H1 (cell line): ENCODE measurements around the gene KLHL26. TPM values are rescaled to one million over a fixed set of nuclear protein-coding genes. Genes with fewer than 3 reads are reported as not detected.
A peak's percentile ranks its signal among the peaks of the same experiment; 100 is the strongest.

Experiments
- CTCF ChIA-PET: fragments of 300-600 bp; sonication (Branson Sonifier 250); formaldehyde crosslinking; loops from one replicate; lab custom pipeline; 2021; ENCODE audit not compliant: partially characterized antibody; lab: Charles Lee
- POLR2A ChIA-PET: fragments of 300-600 bp; sonication (Branson Sonifier 250); formaldehyde crosslinking; loops from one replicate; lab custom pipeline; 2021; ENCODE audit warnings: inconsistent platforms; ENCODE audit not compliant: partially characterized antibody; lab: Charles Lee
- DNase-seq, 2 experiments: peaks; one replicate each; pipeline versions ENCODE4 v3.0.0 to v3.0.0-alpha.2; 2010 to 2022; ENCODE audit warnings: low spot score in 2 of 2, low read depth in 1 of 2, mixed read lengths in 1 of 2
- FAIRE-seq: peaks from 2 replicates; lab custom pipeline; 2011; peaks lifted over from hg19 to GRCh38; lab: Jason Lieb, UNC
- H2AFZ ChIP-seq: 2 replicates; pipeline ENCODE4 v1.8.1; 2012; ENCODE audit warnings: low read length, inconsistent platforms
- H2AK5ac ChIP-seq: 2 replicates; pipeline ENCODE4 v1.6.1; 2013; ENCODE audit warnings: low read depth, low read length
- H2BK120ac ChIP-seq: replicated peaks from 2 replicates; pipeline ENCODE3; 2013; ENCODE audit warnings: low read depth, low read length, inconsistent platforms
- H2BK12ac ChIP-seq: 2 replicates; pipeline ENCODE4 v1.6.1; 2013; ENCODE audit warnings: low read depth, low read length
- H2BK15ac ChIP-seq: 2 replicates; pipeline ENCODE4 v1.6.1; 2013; ENCODE audit warnings: low read length
- H2BK20ac ChIP-seq: 2 replicates; pipeline ENCODE4 v1.6.1; 2013; ENCODE audit warnings: low read length
- H2BK5ac ChIP-seq: 2 replicates; pipeline ENCODE4 v1.6.1; 2013; ENCODE audit warnings: low read depth, low read length
- H3K14ac ChIP-seq: 2 replicates; pipeline ENCODE4 v1.6.1; 2013; ENCODE audit warnings: inconsistent platforms; ENCODE audit not compliant: insufficient read length
- H3K18ac ChIP-seq: 2 replicates; pipeline ENCODE4 v1.6.1; 2013; ENCODE audit warnings: low read length; ENCODE audit errors: extremely low read depth
- H3K23ac ChIP-seq: 2 replicates; pipeline ENCODE4 v1.6.1; 2013; ENCODE audit warnings: inconsistent platforms; ENCODE audit not compliant: insufficient read length
- H3K23me2 ChIP-seq: 2 replicates; pipeline ENCODE4 v1.6.1; 2013; ENCODE audit warnings: low read depth, low read length
- H3K27ac ChIP-seq: 2 replicates; pipeline ENCODE4 v1.6.1; 2011; ENCODE audit warnings: low read depth, low read length, inconsistent platforms
- H3K27me3 ChIP-seq, 4 experiments: replicated peaks in 1 of 4; 1 replicate in 1 of 4; 2 replicates in 3 of 4; pipeline versions ENCODE4 v1.6.1 to v1.8.1; 2011 to 2013; ENCODE audit warnings: low read length in 3 of 4, mild to moderate bottlenecking in 3 of 4, inconsistent platforms in 2 of 4, mixed read lengths in 2 of 4, moderate library complexity in 1 of 4; ENCODE audit not compliant: control insufficient read depth in 3 of 4, insufficient read depth in 3 of 4; ENCODE audit errors: extremely low read depth in 1 of 4
- H3K36me3 ChIP-seq, 4 experiments: 2 replicates each; pipeline versions ENCODE4 v1.6.1 to v1.8.1; 2011 to 2013; ENCODE audit warnings: mild to moderate bottlenecking in 4 of 4, low read length in 3 of 4, moderate library complexity in 2 of 4, control low read depth in 1 of 4, inconsistent platforms in 1 of 4; ENCODE audit not compliant: insufficient read depth in 4 of 4, control insufficient read depth in 2 of 4
- H3K4ac ChIP-seq: replicated peaks from 2 replicates; pipeline ENCODE3; 2013; ENCODE audit warnings: low read length, low read depth, mixed read lengths, inconsistent platforms; ENCODE audit not compliant: insufficient read length
- H3K4me1 ChIP-seq, 4 experiments: replicated peaks in 1 of 4; 1 replicate in 1 of 4; 2 replicates in 3 of 4; pipeline versions ENCODE4 v1.6.1 to v1.8.1; 2011 to 2013; ENCODE audit warnings: low read length in 3 of 4, inconsistent platforms in 2 of 4, mixed read lengths in 1 of 4; ENCODE audit not compliant: insufficient read depth in 4 of 4, control insufficient read depth in 3 of 4
- H3K4me2 ChIP-seq, 2 experiments: 2 replicates each; pipeline versions ENCODE4 v1.6.1 to v1.8.1; 2011 to 2013; ENCODE audit warnings: low read depth in 2 of 2, low read length in 2 of 2, control low read depth in 1 of 2, inconsistent platforms in 1 of 2, mild to moderate bottlenecking in 1 of 2; ENCODE audit not compliant: insufficient read depth in 1 of 2
- H3K4me3 ChIP-seq, 4 experiments: fragments of 200-600, 300-600 bp in 1 of 4; sonication (generic), shearing (Covaris generic), sonication (Bioruptor Twin) in 1 of 4; 2 replicates each; pipeline versions ENCODE4 v1.5.1 to v1.8.1; 2011 to 2016; ENCODE audit warnings: low read length in 4 of 4, low read depth in 3 of 4, control low read depth in 2 of 4, inconsistent platforms in 2 of 4, mild to moderate bottlenecking in 2 of 4, mixed read lengths in 1 of 4, moderate library complexity in 1 of 4; ENCODE audit not compliant: insufficient read depth in 2 of 4; ENCODE audit errors: extremely low read depth in 1 of 4
- H3K56ac ChIP-seq: replicated peaks from 2 replicates; pipeline ENCODE3; 2013; ENCODE audit warnings: low read depth, mild to moderate bottlenecking, mixed read lengths, low read length, inconsistent platforms; ENCODE audit not compliant: insufficient read length
- H3K79me1 ChIP-seq: 2 replicates; pipeline ENCODE4 v1.6.1; 2013; ENCODE audit warnings: low read depth, low read length, control low read depth
- H3K79me2 ChIP-seq, 2 experiments: 2 replicates each; pipeline versions ENCODE4 v1.6.1 to v1.8.1; 2012 to 2013; ENCODE audit warnings: low read length in 2 of 2, mild to moderate bottlenecking in 2 of 2, inconsistent platforms in 1 of 2; ENCODE audit not compliant: insufficient read depth in 2 of 2, control insufficient read depth in 1 of 2
- H3K9ac ChIP-seq, 4 experiments: replicated peaks in 1 of 4; 1 replicate in 1 of 4; 2 replicates in 3 of 4; pipeline versions ENCODE4 v1.6.1 to v1.8.1; 2011 to 2013; ENCODE audit warnings: low read depth in 3 of 4, low read length in 3 of 4, control low read depth in 2 of 4, mild to moderate bottlenecking in 2 of 4, moderate library complexity in 2 of 4, inconsistent platforms in 1 of 4; ENCODE audit errors: extremely low read depth in 1 of 4
- H3K9me3 ChIP-seq, 2 experiments: 2 replicates each; pipeline versions ENCODE4 v1.6.1 to v1.8.1; 2012 to 2013; ENCODE audit warnings: mild to moderate bottlenecking in 2 of 2, moderate library complexity in 2 of 2, control low read depth in 1 of 2, inconsistent platforms in 1 of 2, low read depth in 1 of 2, low read length in 1 of 2, mixed read lengths in 1 of 2; ENCODE audit not compliant: insufficient read depth in 2 of 2
- H4K20me1 ChIP-seq, 2 experiments: replicated peaks in 1 of 2; 2 replicates each; pipeline versions ENCODE3 to v1.8.1; 2011 to 2013; ENCODE audit warnings: inconsistent platforms in 2 of 2, low read length in 2 of 2, mild to moderate bottlenecking in 1 of 2; ENCODE audit not compliant: insufficient read depth in 2 of 2, control insufficient read depth in 1 of 2
- H4K5ac ChIP-seq: 2 replicates; pipeline ENCODE4 v1.6.1; 2013; ENCODE audit warnings: low read length, low read depth, mixed read lengths, inconsistent platforms; ENCODE audit not compliant: insufficient read length
- H4K8ac ChIP-seq: 2 replicates; pipeline ENCODE4 v1.8.0; 2013; ENCODE audit warnings: mild to moderate bottlenecking, moderate library complexity, low read length, inconsistent platforms; ENCODE audit not compliant: insufficient read depth; ENCODE audit errors: extremely low read depth
- H4K91ac ChIP-seq: replicated peaks from 2 replicates; pipeline ENCODE3; 2013; ENCODE audit warnings: low read length, mixed read lengths, inconsistent platforms; ENCODE audit not compliant: insufficient read length
- BCL11A ChIP-seq, 2 experiments: IDR thresholded peaks; one replicate each; pipeline ENCODE4 v1.6.1; 2011; ENCODE audit warnings: low read depth in 2 of 2, low read length in 2 of 2, mild to moderate bottlenecking in 2 of 2
- CBX8 ChIP-seq: fragments of 300-800, 300-1000 bp; sonication (generic); IDR thresholded peaks from 2 replicates; pipeline ENCODE4 v1.7.1; 2016; ENCODE audit warnings: low read depth, low read length, borderline replicate concordance
- CHD2 ChIP-seq: IDR thresholded peaks from 2 replicates; pipeline ENCODE4 v1.6.1; 2012; ENCODE audit warnings: low read length, improper control_type of control experiment
- E2F6 ChIP-seq: IDR thresholded peaks from 2 replicates; pipeline ENCODE4 v1.6.1; 2012; ENCODE audit warnings: inconsistent platforms
- EGR1 ChIP-seq: IDR thresholded peaks from 2 replicates; pipeline ENCODE4 v1.6.1; 2011; ENCODE audit warnings: low read depth, low read length, borderline replicate concordance
- GABPA ChIP-seq: IDR thresholded peaks from 2 replicates; pipeline ENCODE4 v1.6.1; 2011; ENCODE audit warnings: mild to moderate bottlenecking, low read length, moderate library complexity, borderline replicate concordance; ENCODE audit not compliant: insufficient read depth
- GTF2F1 ChIP-seq: IDR thresholded peaks from 2 replicates; pipeline ENCODE4 v1.6.1; 2012; ENCODE audit warnings: low read depth, low read length, improper control_type of control experiment, borderline replicate concordance
- POU5F1 ChIP-seq: IDR thresholded peaks from 2 replicates; pipeline ENCODE4 v1.6.1; 2011; ENCODE audit warnings: low read depth, mild to moderate bottlenecking, low read length, moderate library complexity
- RBBP5 ChIP-seq: IDR thresholded peaks from 2 replicates; pipeline ENCODE4 v1.7.1; 2012; ENCODE audit warnings: low read depth, mild to moderate bottlenecking, inconsistent platforms, low read length, moderate library complexity, borderline replicate concordance
- RFX5 ChIP-seq: IDR thresholded peaks from 2 replicates; pipeline ENCODE4 v1.6.1; 2011; ENCODE audit warnings: low read depth, low read length, improper control_type of control experiment, borderline replicate concordance
- TAF7 ChIP-seq: optimal IDR thresholded peaks from 2 replicates; pipeline ENCODE3; 2011; ENCODE audit warnings: low read depth, mild to moderate bottlenecking, inconsistent platforms, low read length, moderate library complexity, borderline replicate concordance
- TCF12 ChIP-seq: IDR thresholded peaks from 2 replicates; pipeline ENCODE4 v1.6.1; 2011; ENCODE audit warnings: low read depth, mild to moderate bottlenecking, low read length
- WGBS, 2 experiments: shearing (Covaris generic) in 1 of 2; methylation state at CpG; one replicate each; pipeline versions ENCODE4 v1.1.6 to v1.1.7; 2013 to 2015; ENCODE audit warnings: low lambda C conversion rate in 2 of 2, mixed read lengths in 2 of 2, inconsistent platforms in 1 of 2, low coverage in 1 of 2, missing lambda C conversion rate in 1 of 2; ENCODE audit not compliant: insufficient replicate concordance in 2 of 2, insufficient coverage in 1 of 2, insufficient read length in 1 of 2; ENCODE audit errors: extremely low coverage in 1 of 2, missing lambda C conversion rate in 1 of 2; 5-methylcytosine and 5-hydroxymethylcytosine counted together
- polyA plus RNA-seq, 7 experiments: library from polyadenylated mRNA; depleted of rRNA in 3 of 7; stranded (reverse) in 5 of 7; unstranded in 2 of 7; fragments of >200 nt in 5 of 7; fragments of 200-250 nt in 2 of 7; gene quantifications; 1 replicate in 5 of 7; 2 replicates in 1 of 7; 4 replicates in 1 of 7; pipeline versions ENCODE4 v1.2.1 to v1.2.3, GENCODE V29; 2011 to 2013; ENCODE audit warnings: missing spikeins in 2 of 7, mixed read lengths in 2 of 7
- total RNA-seq: library from RNA; stranded (reverse); fragmentation: NEBNext Ultra II Directional; extraction: Animal tissue kit (Norgen Biotek cat#: 25700); gene quantifications from 2 replicates; pipeline ENCODE4 v1.2.1, GENCODE V29; 2021

KLHL26 gene
- total and polyA plus RNA-seq, 2 of the 8 experiments (the other 6 are each of a cell fraction or from before 2014, with no cell fraction given), result 2.2 to 8.8 TPM

- no peak overlapping the region for H4K8ac ChIP-seq
- H3K4me1 ChIP-seq, result peaks cover 0 to 17% (median 7%) of the 10 kb centered on the region in 4 experiments; a peak in 4 of 7 replicates
- no peak overlapping the region for H3K27ac ChIP-seq
- no peak overlapping the region for H2BK120ac ChIP-seq
- no peak overlapping the region for H3K14ac ChIP-seq
- no peak for FAIRE-seq
- peaks cover 0 to 14% of the 10 kb centered on the region in 2 experiments; a peak in 2 of 4 replicates for H3K79me2 ChIP-seq
- H2BK12ac ChIP-seq, result no peak overlapping the region
- H2BK15ac ChIP-seq, result no peak overlapping the region
- no peak overlapping the region for H2BK20ac ChIP-seq
- no peak overlapping the region for H3K18ac ChIP-seq
- H3K4ac ChIP-seq, result peak overlapping the region; percentile 21
- no peak overlapping the region; a peak in 1 of 4 replicates for H3K4me2 ChIP-seq
- 84% methylated on average over 13 of the region's 14 CpGs; no CpG with 5 or more reads in 1 of the 2 experiments for WGBS, 2 experiments
- H3K56ac ChIP-seq, result no peak overlapping the region
- no peak overlapping the region for H2AK5ac ChIP-seq
- H4K20me1 ChIP-seq, result peaks cover 19 to 41% of the 10 kb centered on the region in 2 experiments
- no peaks in the 10 kb centered on the region for H3K36me3 ChIP-seq
- ChIA-PET CTCF (interaction anchor here (1.2 kb wide), 1 partner anchor 151 kb away, joined by 4 read pairs; no protein-coding TSS in a partner anchor), POLR2A (interaction anchor here (0.6 to 0.7 kb wide), 2 partner anchors 54 to 261 kb away, joined by 3 read pairs; no protein-coding TSS in a partner anchor)
- no peaks in the 10 kb centered on the region for H3K27me3 ChIP-seq
- H4K91ac ChIP-seq, result no peak overlapping the region
- no peak for DNase-seq
- no peak overlapping the region for H2AFZ ChIP-seq
- no peak overlapping the region; the same call in 1 of the 2 replicates for H2BK5ac ChIP-seq
- H4K5ac ChIP-seq, result no peak overlapping the region
- H3K4me3 ChIP-seq, result no peak overlapping the region
- H3K23me2 ChIP-seq, result peaks cover 3% of the 10 kb centered on the region; the same call in 1 of the 2 replicates
- peaks cover 18% of the 10 kb centered on the region for H3K79me1 ChIP-seq
- H3K9ac ChIP-seq, result no peak overlapping the region
- no peak overlapping the region for H3K23ac ChIP-seq
- no peaks in the 10 kb centered on the region for H3K9me3 ChIP-seq
- TF ChIP-seq TCF12, result no peak
- TF ChIP-seq RBBP5, result no peak
- no peak for TF ChIP-seq GTF2F1
- TF ChIP-seq CHD2, result no peak
- TF ChIP-seq RFX5, result no peak
- no peak for TF ChIP-seq CBX8
- no peak for TF ChIP-seq TAF7
- no peak for TF ChIP-seq POU5F1
- TF ChIP-seq E2F6, result no peak
- no peak for TF ChIP-seq GABPA
- TF ChIP-seq BCL11A (IDR thresholded peaks at IDR 0.05; ENCODE audit: low read depth in 2 of 2, low read length in 2 of 2), result no peak
- TF ChIP-seq EGR1, result no peak
Observed at GRCh38 chr19:18699403-18700054, 62.7 kb downstream of the KLHL26 start.
